Effector memory CD8-positive, alpha-beta T cell (primary cell): Measurements from ENCODE around the gene TACC2.

ENCODE experiments used
- ATAC-seq: fragments of 150-1000 bp; cut with Tn5 transposase; replicated peaks from 2 replicates; pipeline ENCODE4 v1.10.0; 2021; ENCODE audit warnings: mild to moderate bottlenecking, moderate library complexity
- DNase-seq, 3 experiments: peaks; one replicate each; pipeline ENCODE4 v3.0.0; 2021
- H3K27ac Mint-ChIP-seq, 2 donors: one replicate each; pipeline ENCODE4 v1.8.0; 2022; ENCODE audit warnings: mild to moderate bottlenecking in 2 of 2, mixed read lengths in 2 of 2, moderate library complexity in 2 of 2
- H3K27me3 Mint-ChIP-seq, 2 donors: one replicate each; pipeline ENCODE4 v1.8.0; 2022; ENCODE audit warnings: mixed read lengths in 2 of 2
- H3K36me3 Mint-ChIP-seq: one replicate; pipeline ENCODE4 v1.8.0; 2022; ENCODE audit warnings: mild to moderate bottlenecking, moderate library complexity, mixed read lengths; ENCODE audit not compliant: insufficient read depth
- H3K4me1 Mint-ChIP-seq, 2 donors: one replicate each; pipeline ENCODE4 v1.8.0; 2022; ENCODE audit warnings: low read depth in 2 of 2, mixed read lengths in 2 of 2
- H3K4me3 Mint-ChIP-seq, 2 donors: one replicate each; pipeline ENCODE4 v1.8.0; 2022; ENCODE audit warnings: mild to moderate bottlenecking in 2 of 2, mixed read lengths in 2 of 2, moderate library complexity in 2 of 2
- H3K9me3 Mint-ChIP-seq, 2 donors: one replicate each; pipeline ENCODE4 v1.8.0; 2022; ENCODE audit warnings: mixed read lengths in 2 of 2

The TACC2 gene

GRCh38 chr10:122126763-122127659 is 138.0 kb downstream of the TACC2 start:
- H3K36me3 Mint-ChIP-seq = no peaks in the 10 kb centered on the region
- H3K27ac Mint-ChIP-seq = no peak overlapping the region
- H3K27me3 Mint-ChIP-seq = peaks cover 21 to 53% of the 10 kb centered on the region in 2 donors
- DNase-seq = no peak
- no peaks in the 10 kb centered on the region for H3K4me1 Mint-ChIP-seq
- H3K4me3 Mint-ChIP-seq = no peak overlapping the region
- ATAC-seq = no peak
- no peaks in the 10 kb centered on the region for H3K9me3 Mint-ChIP-seq

- Mint-ChIP-seq H3K27me3 (peaks cover 22 to 59% of the 10 kb centered on the region in 2 donors), H3K36me3 (no peaks in the 10 kb centered on the region), H3K4me3 (no peak overlapping the region), H3K9me3 (no peaks in the 10 kb centered on the region), H3K27ac (no peak overlapping the region), H3K4me1 (no peaks in the 10 kb centered on the region)
- DNase-seq (no peak), ATAC-seq (no peak)
Observed at GRCh38 chr10:122127943-122128342, 139.0 kb downstream of the TACC2 start.

GRCh38 chr10:122128357-122128756 is 139.4 kb downstream of the TACC2 start:
- Mint-ChIP-seq H3K4me1 (peaks cover 0 to 4% of the 10 kb centered on the region in 2 donors), H3K27me3 (peaks cover 26 to 63% of the 10 kb centered on the region in 2 donors), H3K27ac (no peak overlapping the region), H3K36me3 (no peaks in the 10 kb centered on the region), H3K4me3 (no peak overlapping the region), H3K9me3 (no peaks in the 10 kb centered on the region)
- DNase-seq (no peak), ATAC-seq (no peak)

- no peak for ATAC-seq
- Mint-ChIP-seq H3K27me3 (peaks cover 39 to 83% of the 10 kb centered on the region in 2 donors), H3K36me3 (no peaks in the 10 kb centered on the region), H3K4me1 (peaks cover 0 to 4% of the 10 kb centered on the region in 2 donors), H3K4me3 (no peak overlapping the region), H3K27ac (no peak overlapping the region), H3K9me3 (no peaks in the 10 kb centered on the region)
- no peak for DNase-seq
Observed at GRCh38 chr10:122130474-122131110, 141.6 kb downstream of the TACC2 start.

GRCh38 chr10:122132331-122132755 is 143.4 kb downstream of the TACC2 start:
- Mint-ChIP-seq H3K36me3 (no peaks in the 10 kb centered on the region), H3K27ac (no peak overlapping the region), H3K4me3 (no peak overlapping the region), H3K9me3 (no peaks in the 10 kb centered on the region), H3K27me3 (peaks cover 41 to 66% of the 10 kb centered on the region in 2 donors), H3K4me1 (peaks cover 0 to 4% of the 10 kb centered on the region in 2 donors)
- DNase-seq = no peak
- no peak for ATAC-seq

GRCh38 chr10:122132882-122133565 is 144.1 kb downstream of the TACC2 start:
- peaks cover 0 to 4% of the 10 kb centered on the region in 2 donors for H3K4me1 Mint-ChIP-seq
- ATAC-seq = no peak
- H3K27ac Mint-ChIP-seq = no peak overlapping the region
- no peak for DNase-seq
- peaks cover 36 to 59% of the 10 kb centered on the region in 2 donors for H3K27me3 Mint-ChIP-seq
- no peak overlapping the region for H3K4me3 Mint-ChIP-seq
- no peaks in the 10 kb centered on the region for H3K9me3 Mint-ChIP-seq
- H3K36me3 Mint-ChIP-seq = no peaks in the 10 kb centered on the region

- DNase-seq (no peak), ATAC-seq (no peak)
- no peaks in the 10 kb centered on the region for H3K9me3 Mint-ChIP-seq
- H3K27ac Mint-ChIP-seq = no peak overlapping the region
- H3K4me3 Mint-ChIP-seq = no peak overlapping the region
- H3K36me3 Mint-ChIP-seq = no peaks in the 10 kb centered on the region
- peaks cover 28 to 37% of the 10 kb centered on the region in 2 donors for H3K27me3 Mint-ChIP-seq
- peaks cover 0 to 4% of the 10 kb centered on the region in 2 donors for H3K4me1 Mint-ChIP-seq
Observed at GRCh38 chr10:122135251-122136025, 146.5 kb downstream of the TACC2 start.

- no peak overlapping the region for H3K4me3 Mint-ChIP-seq
- ATAC-seq (no peak), DNase-seq (no peak)
- H3K36me3 Mint-ChIP-seq = no peaks in the 10 kb centered on the region
- H3K9me3 Mint-ChIP-seq = no peaks in the 10 kb centered on the region
- peaks cover 0 to 3% of the 10 kb centered on the region in 2 donors for H3K4me1 Mint-ChIP-seq
- no peak overlapping the region for H3K27ac Mint-ChIP-seq
- H3K27me3 Mint-ChIP-seq = peaks cover 20 to 25% of the 10 kb centered on the region in 2 donors
Observed at GRCh38 chr10:122138831-122139625, 150.1 kb downstream of the TACC2 start.

- Mint-ChIP-seq H3K4me3 (no peak overlapping the region), H3K27ac (no peak overlapping the region), H3K27me3 (peaks cover 15 to 18% of the 10 kb centered on the region in 2 donors), H3K4me1 (peaks cover 0 to 3% of the 10 kb centered on the region in 2 donors), H3K9me3 (no peaks in the 10 kb centered on the region), H3K36me3 (no peaks in the 10 kb centered on the region)
- ATAC-seq (no peak), DNase-seq (no peak)
Observed at GRCh38 chr10:122139627-122140170, 150.7 kb downstream of the TACC2 start.

- Mint-ChIP-seq H3K9me3 (peaks cover 0 to 2% of the 10 kb centered on the region in 2 donors), H3K4me1 (peaks cover 0 to 3% of the 10 kb centered on the region in 2 donors), H3K27ac (no peak overlapping the region), H3K4me3 (no peak overlapping the region), H3K27me3 (peaks cover 10 to 11% of the 10 kb centered on the region in 2 donors), H3K36me3 (no peaks in the 10 kb centered on the region)
- DNase-seq (no peak), ATAC-seq (no peak)
Observed at GRCh38 chr10:122140461-122140902, 151.5 kb downstream of the TACC2 start.

GRCh38 chr10:122140941-122141623 is 152.1 kb downstream of the TACC2 start:
- Mint-ChIP-seq H3K27me3 (peaks cover 6 to 11% of the 10 kb centered on the region in 2 donors), H3K36me3 (no peaks in the 10 kb centered on the region), H3K27ac (no peak overlapping the region), H3K9me3 (peaks cover 0 to 2% of the 10 kb centered on the region in 2 donors), H3K4me1 (peaks cover 0 to 3% of the 10 kb centered on the region in 2 donors), H3K4me3 (no peak overlapping the region)
- ATAC-seq = no peak
- DNase-seq = no peak
